ENCODE measurements around the gene BNIP1. TPM values are rescaled to one million over a fixed set of nuclear protein-coding genes. Genes with fewer than 3 reads are reported as not detected.

Gene BNIP1
- total RNA-seq = 1 to 10 TPM; 6.8 to 7.3 TPM
- polyA plus RNA-seq (2013, experiment 1 of 2) = 15.2 TPM
- polyA plus RNA-seq (2013, experiment 2 of 2) = 15.2 TPM
- long read RNA-seq, experiment 1, partial matches to known transcripts = 1 of 4 reads
- long read RNA-seq, experiment 1, other reads (novel, unspliced or antisense) = 0 of 4 reads
- long read RNA-seq, experiment 2, transcript BNIP1-202 (6 exons, 1,184 nt) = major isoform, 12 of 15 reads
- long read RNA-seq, experiment 2, partial matches to known transcripts = 0 of 15 reads
- long read RNA-seq, experiment 2, other reads (novel, unspliced or antisense) = 1 of 15 reads
- long read RNA-seq, experiment 3, transcript BNIP1-201 (7 exons, 1,339 nt) = minor isoform, 8 of 29 reads
- long read RNA-seq, experiment 3, transcript BNIP1-202 (6 exons, 1,184 nt) = major isoform, 18 of 29 reads
- long read RNA-seq, experiment 3, partial matches to known transcripts = 0 of 29 reads
- long read RNA-seq, experiment 3, other reads (novel, unspliced or antisense) = 2 of 29 reads
- long read RNA-seq, experiment 4, transcript BNIP1-202 (6 exons, 1,184 nt) = major isoform, 19 of 21 reads
- long read RNA-seq, experiment 4, partial matches to known transcripts = 0 of 21 reads
- long read RNA-seq, experiment 4, other reads (novel, unspliced or antisense) = 1 of 21 reads

- H3K4me1 ChIP-seq (ENCODE audit: control insufficient read depth, insufficient read depth, low read length) = no peaks in the 10 kb centered on the region
- Mint-ChIP-seq H3K36me3 (ENCODE audit: low read depth) (peaks cover 13% of the 10 kb centered on the region), H3K27me3 (ENCODE audit: insufficient read depth) (no peaks in the 10 kb centered on the region), H3K4me3 (peak within 1 kb of the TSS; percentile 99), H3K9me3 (no peaks in the 10 kb centered on the region), H3K27ac (peak within 1 kb of the TSS; percentile 98), H3K4me1 (peaks cover 8% of the 10 kb centered on the region)
- H3K4me3 ChIP-seq (ENCODE audit: low read length) = peak within 1 kb of the TSS; percentile 96
- WGBS, 2 experiments (ENCODE audit: insufficient coverage in 1 of 2, insufficient read length in 1 of 2) = 2 to 6% methylated on average over 25 to 48 of the region's 48 CpGs
- DNase-seq = peak; percentile 100
- H3K9me3 ChIP-seq (ENCODE audit: control insufficient read depth, low read length) = no peaks in the 10 kb centered on the region
- no peaks in the 10 kb centered on the region for H3K27me3 ChIP-seq (ENCODE audit: control insufficient read depth, insufficient read depth, low read length, poor library complexity, severe bottlenecking)
- H3K9ac ChIP-seq (ENCODE audit: extremely low read depth, low read length, poor library complexity, severe bottlenecking) = peak within 1 kb of the TSS; percentile 69
- no peak within 1 kb of the TSS for H3K27ac ChIP-seq (ENCODE audit: low read depth, low read length)
- TF ChIP-seq CTCF (conservative IDR thresholded peaks at IDR 0.05) = peak; percentile 96
- peaks cover 13% of the 10 kb centered on the region for H3K36me3 ChIP-seq (ENCODE audit: control insufficient read depth, insufficient read depth, low read length)
These were observed at the start of gene BNIP1 for GRCh38 chr5:173144200-173145176. Gene BNIP1, plus strand, starts transcription at chr5:173144531. Its CDS starts 15 bp downstream, at chr5:173144546.

- peaks cover 11% of the 10 kb centered on the region for H3K36me3 Mint-ChIP-seq (ENCODE audit: low read depth)
- no peak for DNase-seq
- no peaks in the 10 kb centered on the region for H3K4me1 Mint-ChIP-seq
- H3K4me3 ChIP-seq (ENCODE audit: low read length) = no peak overlapping the region
- no peak overlapping the region for H3K4me3 Mint-ChIP-seq
- no peaks in the 10 kb centered on the region for H3K27me3 ChIP-seq (ENCODE audit: control insufficient read depth, insufficient read depth, low read length, poor library complexity, severe bottlenecking)
- no peak overlapping the region for H3K9ac ChIP-seq (ENCODE audit: extremely low read depth, low read length, poor library complexity, severe bottlenecking)
- no peaks in the 10 kb centered on the region for H3K27me3 Mint-ChIP-seq (ENCODE audit: insufficient read depth)
- no peak overlapping the region for H3K27ac Mint-ChIP-seq
- no peak for TF ChIP-seq CTCF (conservative IDR thresholded peaks at IDR 0.05)
- no peaks in the 10 kb centered on the region for H3K36me3 ChIP-seq (ENCODE audit: control insufficient read depth, insufficient read depth, low read length)
- H3K4me1 ChIP-seq (ENCODE audit: control insufficient read depth, insufficient read depth, low read length) = no peaks in the 10 kb centered on the region
- peaks cover 13% of the 10 kb centered on the region for H3K9me3 ChIP-seq (ENCODE audit: control insufficient read depth, low read length)
- peaks cover 21% of the 10 kb centered on the region for H3K9me3 Mint-ChIP-seq
- H3K27ac ChIP-seq (ENCODE audit: low read depth, low read length) = no peak overlapping the region
These were observed 45.5 kb upstream of the BNIP1 start for GRCh38 chr5:173098787-173099186.

GRCh38 chr5:173099461-173099860 is 44.9 kb upstream of the BNIP1 start:
- Mint-ChIP-seq H3K4me3 (no peak overlapping the region), H3K36me3 (ENCODE audit: low read depth) (peaks cover 11% of the 10 kb centered on the region), H3K27me3 (ENCODE audit: insufficient read depth) (no peaks in the 10 kb centered on the region), H3K4me1 (no peaks in the 10 kb centered on the region), H3K27ac (no peak overlapping the region), H3K9me3 (peaks cover 21% of the 10 kb centered on the region)
- WGBS, 2 experiments (ENCODE audit: insufficient coverage in 1 of 2, insufficient read length in 1 of 2) = 100% methylated on average over 1 of the region's 1 CpG; no CpG with 5 or more reads in 1 of the 2 experiments
- Histone ChIP-seq H3K4me3 (ENCODE audit: low read length) (no peak overlapping the region), H3K4me1 (ENCODE audit: control insufficient read depth, insufficient read depth, low read length) (no peaks in the 10 kb centered on the region), H3K9ac (ENCODE audit: extremely low read depth, low read length, poor library complexity, severe bottlenecking) (no peak overlapping the region), H3K27me3 (ENCODE audit: control insufficient read depth, insufficient read depth, low read length, poor library complexity, severe bottlenecking) (no peaks in the 10 kb centered on the region), H3K36me3 (ENCODE audit: control insufficient read depth, insufficient read depth, low read length) (no peaks in the 10 kb centered on the region), H3K9me3 (ENCODE audit: control insufficient read depth, low read length) (peaks cover 13% of the 10 kb centered on the region), H3K27ac (ENCODE audit: low read depth, low read length) (no peak overlapping the region)
- no peak for DNase-seq
- TF ChIP-seq CTCF (conservative IDR thresholded peaks at IDR 0.05) = no peak

Measured in endodermal cell (in vitro differentiated cells).